Neural crest cell (in vitro differentiated cells): ENCODE results near the gene ZFAND2B. TPM values are rescaled to one million over a fixed set of nuclear protein-coding genes. Genes with fewer than 3 reads are reported as not detected.

Experiments
- DNase-seq: peaks from one replicate; pipeline ENCODE4 v3.0.0; 2021; ENCODE audit warnings: low read depth, mixed read lengths, low spot score
- H3K27ac Mint-ChIP-seq: one replicate; pipeline ENCODE4 v1.8.0; 2021; ENCODE audit warnings: mild to moderate bottlenecking, mixed read lengths; ENCODE audit not compliant: unreplicated experiment
- H3K27me3 Mint-ChIP-seq: 2 replicates; pipeline ENCODE4 v1.8.0; 2021; ENCODE audit warnings: low read depth, mild to moderate bottlenecking, mixed read lengths
- H3K36me3 Mint-ChIP-seq: 2 replicates; pipeline ENCODE4 v1.8.0; 2021; ENCODE audit warnings: low read depth, mild to moderate bottlenecking, mixed read lengths
- H3K4me1 Mint-ChIP-seq: 2 replicates; pipeline ENCODE4 v1.8.0; 2021; ENCODE audit warnings: mixed read lengths
- H3K4me3 Mint-ChIP-seq: one replicate; pipeline ENCODE4 v1.8.0; 2021; ENCODE audit warnings: mild to moderate bottlenecking, mixed read lengths
- H3K9me3 Mint-ChIP-seq: 2 replicates; pipeline ENCODE4 v1.8.0; 2021; ENCODE audit warnings: mixed read lengths
- total RNA-seq: library from RNA; stranded (reverse); gene quantifications from 2 replicates; pipeline ENCODE4 v1.2.1, GENCODE V29; 2021
- TF ChIP-seq, protein P1 (sequence below): fragments of 200-600 bp; sonication (generic); conservative IDR thresholded peaks from 2 replicates; pipeline ENCODE4 v1.5.0; 2021; ENCODE audit warnings: antibody characterized with exemption, mild to moderate bottlenecking

ZFAND2B gene
- total RNA-seq, 1 donor from 2014 or later: 30.1 TPM

DNA sequence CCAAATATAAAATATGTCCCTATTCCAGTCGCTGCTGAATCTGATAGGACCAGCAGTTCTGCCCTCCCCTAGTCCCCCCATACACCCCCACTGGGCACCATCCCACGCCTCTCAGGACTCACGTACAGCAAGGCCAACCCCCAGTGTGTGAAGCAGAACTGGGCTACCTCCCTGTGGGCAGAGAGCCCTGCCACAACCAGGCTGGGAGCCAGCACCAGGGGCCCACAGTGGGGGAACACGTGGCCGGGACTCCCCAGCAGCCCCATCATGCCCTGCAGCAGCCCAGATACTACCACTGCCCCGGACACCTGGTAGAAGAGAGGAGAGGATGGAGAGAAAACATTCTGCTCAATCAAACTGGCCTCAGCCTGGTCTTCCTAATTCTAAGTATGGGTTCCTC lies 38.1 kb upstream of the ZFAND2B start:
- Mint-ChIP-seq H3K4me1 (no peaks in the 10 kb centered on the region), H3K36me3 (peaks cover 2% of the 10 kb centered on the region), H3K27ac (no peak overlapping the region), H3K4me3 (no peak overlapping the region), H3K9me3 (no peaks in the 10 kb centered on the region), H3K27me3 (no peaks in the 10 kb centered on the region)
- TF ChIP-seq, protein P1, sequence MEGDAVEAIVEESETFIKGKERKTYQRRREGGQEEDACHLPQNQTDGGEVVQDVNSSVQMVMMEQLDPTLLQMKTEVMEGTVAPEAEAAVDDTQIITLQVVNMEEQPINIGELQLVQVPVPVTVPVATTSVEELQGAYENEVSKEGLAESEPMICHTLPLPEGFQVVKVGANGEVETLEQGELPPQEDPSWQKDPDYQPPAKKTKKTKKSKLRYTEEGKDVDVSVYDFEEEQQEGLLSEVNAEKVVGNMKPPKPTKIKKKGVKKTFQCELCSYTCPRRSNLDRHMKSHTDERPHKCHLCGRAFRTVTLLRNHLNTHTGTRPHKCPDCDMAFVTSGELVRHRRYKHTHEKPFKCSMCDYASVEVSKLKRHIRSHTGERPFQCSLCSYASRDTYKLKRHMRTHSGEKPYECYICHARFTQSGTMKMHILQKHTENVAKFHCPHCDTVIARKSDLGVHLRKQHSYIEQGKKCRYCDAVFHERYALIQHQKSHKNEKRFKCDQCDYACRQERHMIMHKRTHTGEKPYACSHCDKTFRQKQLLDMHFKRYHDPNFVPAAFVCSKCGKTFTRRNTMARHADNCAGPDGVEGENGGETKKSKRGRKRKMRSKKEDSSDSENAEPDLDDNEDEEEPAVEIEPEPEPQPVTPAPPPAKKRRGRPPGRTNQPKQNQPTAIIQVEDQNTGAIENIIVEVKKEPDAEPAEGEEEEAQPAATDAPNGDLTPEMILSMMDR: no peak
- DNase-seq: no peak

- H3K9me3 Mint-ChIP-seq: no peaks in the 10 kb centered on the region
- no peaks in the 10 kb centered on the region for H3K4me1 Mint-ChIP-seq
- H3K27ac Mint-ChIP-seq: no peak overlapping the region
- no peaks in the 10 kb centered on the region for H3K27me3 Mint-ChIP-seq
- TF ChIP-seq, protein P1: no peak
- peaks cover 2% of the 10 kb centered on the region for H3K36me3 Mint-ChIP-seq
- DNase-seq: no peak
- H3K4me3 Mint-ChIP-seq: no peak overlapping the region
These were observed 37.6 kb upstream of the ZFAND2B start for GRCh38 chr2:219168932-219169331.

DNA sequence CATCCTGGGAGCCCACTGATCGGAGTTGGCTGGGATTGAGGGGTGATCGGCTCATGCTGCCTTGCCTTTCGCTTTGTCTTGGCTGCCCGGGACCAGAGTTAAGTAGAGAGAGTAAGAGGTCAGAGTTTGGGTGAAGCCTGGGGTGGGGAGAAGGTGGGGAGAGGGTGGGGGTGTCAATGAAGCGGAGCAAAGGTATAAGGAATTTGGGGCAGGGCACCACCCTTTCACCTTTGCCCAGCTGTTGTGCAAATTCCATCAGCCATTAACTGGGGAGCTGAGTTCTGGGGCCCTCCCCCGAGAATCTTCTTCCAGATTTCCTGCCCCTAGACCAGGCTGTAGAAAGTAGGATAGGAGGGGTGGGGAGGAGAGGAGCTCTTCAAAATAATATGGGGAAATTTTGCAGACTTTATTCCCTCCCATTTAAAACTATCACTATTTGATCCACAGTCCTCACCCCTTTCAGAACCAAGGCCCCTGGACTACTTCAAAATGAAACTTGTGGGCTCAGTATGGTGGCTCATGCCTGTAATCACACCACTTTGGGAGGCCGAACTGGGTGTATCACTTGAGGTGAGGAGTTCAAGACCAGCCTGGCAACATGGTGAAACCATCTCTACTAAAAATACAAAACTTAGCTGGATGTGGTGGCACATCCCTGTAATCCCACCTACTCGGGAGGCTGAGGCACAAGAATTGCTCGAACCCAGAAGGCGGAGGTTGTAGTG lies 36.5 kb upstream of the ZFAND2B start, which contains the start of gene SLC23A3:
Gene SLC23A3 (minus strand): TSS at position 100 of the 725 bp plus-strand sequence. CDS start 45 bp downstream, at position 55.
- TF ChIP-seq, protein P1: no peak
- no peaks in the 10 kb centered on the region for H3K9me3 Mint-ChIP-seq
- H3K27me3 Mint-ChIP-seq: no peaks in the 10 kb centered on the region
- no peak for DNase-seq
- no peaks in the 10 kb centered on the region for H3K4me1 Mint-ChIP-seq
- H3K36me3 Mint-ChIP-seq: peaks cover 2% of the 10 kb centered on the region
- no peak within 1 kb of the TSS for H3K27ac Mint-ChIP-seq
- no peak within 1 kb of the TSS for H3K4me3 Mint-ChIP-seq

DNA sequence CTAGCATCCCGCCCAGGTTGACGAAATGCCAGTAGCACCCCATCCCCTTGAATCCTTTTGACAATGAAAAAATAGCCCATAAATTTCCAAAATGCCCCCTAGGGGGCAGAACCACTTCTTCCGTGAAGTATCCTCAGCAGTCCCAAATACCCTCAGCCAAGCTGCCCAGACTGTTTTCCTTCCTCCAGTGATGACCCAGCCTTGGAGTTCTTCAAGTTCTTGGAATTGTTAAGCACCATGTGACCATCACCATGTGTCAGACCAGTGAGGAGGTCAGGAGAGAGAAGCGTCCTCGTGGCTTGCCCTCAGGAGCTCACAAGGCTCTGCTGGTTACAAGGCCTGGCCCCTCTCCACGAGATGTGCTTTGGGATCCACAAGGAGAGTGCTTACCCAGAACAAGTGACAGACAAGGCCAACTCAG lies 35.3 kb upstream of the ZFAND2B start:
- DNase-seq: peak; percentile 35
- TF ChIP-seq, protein P1: peak; percentile 75
- H3K27me3 Mint-ChIP-seq: no peaks in the 10 kb centered on the region
- no peak overlapping the region for H3K27ac Mint-ChIP-seq
- peak overlapping the region; percentile 71 for H3K4me3 Mint-ChIP-seq
- H3K9me3 Mint-ChIP-seq: no peaks in the 10 kb centered on the region
- H3K4me1 Mint-ChIP-seq: peaks cover 8% of the 10 kb centered on the region
- peaks cover 2% of the 10 kb centered on the region for H3K36me3 Mint-ChIP-seq

- TF ChIP-seq, protein P1: no peak
- H3K4me3 Mint-ChIP-seq: peak overlapping the region; percentile 64
- H3K36me3 Mint-ChIP-seq: peaks cover 2% of the 10 kb centered on the region
- H3K27me3 Mint-ChIP-seq: no peaks in the 10 kb centered on the region
- no peak for DNase-seq
- no peak overlapping the region for H3K27ac Mint-ChIP-seq
- peaks cover 13% of the 10 kb centered on the region for H3K4me1 Mint-ChIP-seq
- no peaks in the 10 kb centered on the region for H3K9me3 Mint-ChIP-seq
These were observed 34.1 kb upstream of the ZFAND2B start for GRCh38 chr2:219172231-219173154.
